H1 (cell line): Measurements from ENCODE around the gene SMO. TPM values are rescaled to one million over a fixed set of nuclear protein-coding genes. Genes with fewer than 3 reads are reported as not detected.

Source experiments
- CTCF ChIA-PET: fragments of 300-600 bp; sonication (Branson Sonifier 250); formaldehyde crosslinking; loops from one replicate; lab custom pipeline; 2021; ENCODE audit not compliant: partially characterized antibody; lab: Charles Lee
- POLR2A ChIA-PET: fragments of 300-600 bp; sonication (Branson Sonifier 250); formaldehyde crosslinking; loops from one replicate; lab custom pipeline; 2021; ENCODE audit warnings: inconsistent platforms; ENCODE audit not compliant: partially characterized antibody; lab: Charles Lee
- DNase-seq, 2 experiments: peaks; one replicate each; pipeline versions ENCODE4 v3.0.0 to v3.0.0-alpha.2; 2010 to 2022; ENCODE audit warnings: low spot score in 2 of 2, low read depth in 1 of 2, mixed read lengths in 1 of 2
- FAIRE-seq: peaks from 2 replicates; lab custom pipeline; 2011; peaks lifted over from hg19 to GRCh38; lab: Jason Lieb, UNC
- H2AFZ ChIP-seq: 2 replicates; pipeline ENCODE4 v1.8.1; 2012; ENCODE audit warnings: low read length, inconsistent platforms
- H2AK5ac ChIP-seq: 2 replicates; pipeline ENCODE4 v1.6.1; 2013; ENCODE audit warnings: low read depth, low read length
- H2BK120ac ChIP-seq: replicated peaks from 2 replicates; pipeline ENCODE3; 2013; ENCODE audit warnings: low read depth, low read length, inconsistent platforms
- H2BK12ac ChIP-seq: 2 replicates; pipeline ENCODE4 v1.6.1; 2013; ENCODE audit warnings: low read depth, low read length
- H2BK15ac ChIP-seq: 2 replicates; pipeline ENCODE4 v1.6.1; 2013; ENCODE audit warnings: low read length
- H2BK20ac ChIP-seq: 2 replicates; pipeline ENCODE4 v1.6.1; 2013; ENCODE audit warnings: low read length
- H2BK5ac ChIP-seq: 2 replicates; pipeline ENCODE4 v1.6.1; 2013; ENCODE audit warnings: low read depth, low read length
- H3K14ac ChIP-seq: 2 replicates; pipeline ENCODE4 v1.6.1; 2013; ENCODE audit warnings: inconsistent platforms; ENCODE audit not compliant: insufficient read length
- H3K18ac ChIP-seq: 2 replicates; pipeline ENCODE4 v1.6.1; 2013; ENCODE audit warnings: low read length; ENCODE audit errors: extremely low read depth
- H3K23ac ChIP-seq: 2 replicates; pipeline ENCODE4 v1.6.1; 2013; ENCODE audit warnings: inconsistent platforms; ENCODE audit not compliant: insufficient read length
- H3K23me2 ChIP-seq: 2 replicates; pipeline ENCODE4 v1.6.1; 2013; ENCODE audit warnings: low read depth, low read length
- H3K27ac ChIP-seq: 2 replicates; pipeline ENCODE4 v1.6.1; 2011; ENCODE audit warnings: low read depth, low read length, inconsistent platforms
- H3K27me3 ChIP-seq, 4 experiments: replicated peaks in 1 of 4; 1 replicate in 1 of 4; 2 replicates in 3 of 4; pipeline versions ENCODE4 v1.6.1 to v1.8.1; 2011 to 2013; ENCODE audit warnings: low read length in 3 of 4, mild to moderate bottlenecking in 3 of 4, inconsistent platforms in 2 of 4, mixed read lengths in 2 of 4, moderate library complexity in 1 of 4; ENCODE audit not compliant: control insufficient read depth in 3 of 4, insufficient read depth in 3 of 4; ENCODE audit errors: extremely low read depth in 1 of 4
- H3K36me3 ChIP-seq, 4 experiments: 2 replicates each; pipeline versions ENCODE4 v1.6.1 to v1.8.1; 2011 to 2013; ENCODE audit warnings: mild to moderate bottlenecking in 4 of 4, low read length in 3 of 4, moderate library complexity in 2 of 4, control low read depth in 1 of 4, inconsistent platforms in 1 of 4; ENCODE audit not compliant: insufficient read depth in 4 of 4, control insufficient read depth in 2 of 4
- H3K4ac ChIP-seq: replicated peaks from 2 replicates; pipeline ENCODE3; 2013; ENCODE audit warnings: low read length, low read depth, mixed read lengths, inconsistent platforms; ENCODE audit not compliant: insufficient read length
- H3K4me1 ChIP-seq, 4 experiments: replicated peaks in 1 of 4; 1 replicate in 1 of 4; 2 replicates in 3 of 4; pipeline versions ENCODE4 v1.6.1 to v1.8.1; 2011 to 2013; ENCODE audit warnings: low read length in 3 of 4, inconsistent platforms in 2 of 4, mixed read lengths in 1 of 4; ENCODE audit not compliant: insufficient read depth in 4 of 4, control insufficient read depth in 3 of 4
- H3K4me2 ChIP-seq, 2 experiments: 2 replicates each; pipeline versions ENCODE4 v1.6.1 to v1.8.1; 2011 to 2013; ENCODE audit warnings: low read depth in 2 of 2, low read length in 2 of 2, control low read depth in 1 of 2, inconsistent platforms in 1 of 2, mild to moderate bottlenecking in 1 of 2; ENCODE audit not compliant: insufficient read depth in 1 of 2
- H3K4me3 ChIP-seq, 4 experiments: fragments of 200-600, 300-600 bp in 1 of 4; sonication (generic), shearing (Covaris generic), sonication (Bioruptor Twin) in 1 of 4; 2 replicates each; pipeline versions ENCODE4 v1.5.1 to v1.8.1; 2011 to 2016; ENCODE audit warnings: low read length in 4 of 4, low read depth in 3 of 4, control low read depth in 2 of 4, inconsistent platforms in 2 of 4, mild to moderate bottlenecking in 2 of 4, mixed read lengths in 1 of 4, moderate library complexity in 1 of 4; ENCODE audit not compliant: insufficient read depth in 2 of 4; ENCODE audit errors: extremely low read depth in 1 of 4
- H3K56ac ChIP-seq: replicated peaks from 2 replicates; pipeline ENCODE3; 2013; ENCODE audit warnings: low read depth, mild to moderate bottlenecking, mixed read lengths, low read length, inconsistent platforms; ENCODE audit not compliant: insufficient read length
- H3K79me1 ChIP-seq: 2 replicates; pipeline ENCODE4 v1.6.1; 2013; ENCODE audit warnings: low read depth, low read length, control low read depth
- H3K79me2 ChIP-seq, 2 experiments: 2 replicates each; pipeline versions ENCODE4 v1.6.1 to v1.8.1; 2012 to 2013; ENCODE audit warnings: low read length in 2 of 2, mild to moderate bottlenecking in 2 of 2, inconsistent platforms in 1 of 2; ENCODE audit not compliant: insufficient read depth in 2 of 2, control insufficient read depth in 1 of 2
- H3K9ac ChIP-seq, 4 experiments: replicated peaks in 1 of 4; 1 replicate in 1 of 4; 2 replicates in 3 of 4; pipeline versions ENCODE4 v1.6.1 to v1.8.1; 2011 to 2013; ENCODE audit warnings: low read depth in 3 of 4, low read length in 3 of 4, control low read depth in 2 of 4, mild to moderate bottlenecking in 2 of 4, moderate library complexity in 2 of 4, inconsistent platforms in 1 of 4; ENCODE audit errors: extremely low read depth in 1 of 4
- H3K9me3 ChIP-seq, 2 experiments: 2 replicates each; pipeline versions ENCODE4 v1.6.1 to v1.8.1; 2012 to 2013; ENCODE audit warnings: mild to moderate bottlenecking in 2 of 2, moderate library complexity in 2 of 2, control low read depth in 1 of 2, inconsistent platforms in 1 of 2, low read depth in 1 of 2, low read length in 1 of 2, mixed read lengths in 1 of 2; ENCODE audit not compliant: insufficient read depth in 2 of 2
- H4K20me1 ChIP-seq, 2 experiments: replicated peaks in 1 of 2; 2 replicates each; pipeline versions ENCODE3 to v1.8.1; 2011 to 2013; ENCODE audit warnings: inconsistent platforms in 2 of 2, low read length in 2 of 2, mild to moderate bottlenecking in 1 of 2; ENCODE audit not compliant: insufficient read depth in 2 of 2, control insufficient read depth in 1 of 2
- H4K5ac ChIP-seq: 2 replicates; pipeline ENCODE4 v1.6.1; 2013; ENCODE audit warnings: low read length, low read depth, mixed read lengths, inconsistent platforms; ENCODE audit not compliant: insufficient read length
- H4K8ac ChIP-seq: 2 replicates; pipeline ENCODE4 v1.8.0; 2013; ENCODE audit warnings: mild to moderate bottlenecking, moderate library complexity, low read length, inconsistent platforms; ENCODE audit not compliant: insufficient read depth; ENCODE audit errors: extremely low read depth
- H4K91ac ChIP-seq: replicated peaks from 2 replicates; pipeline ENCODE3; 2013; ENCODE audit warnings: low read length, mixed read lengths, inconsistent platforms; ENCODE audit not compliant: insufficient read length
- CBX5 ChIP-seq: fragments of 300-800, 300-1000 bp; sonication (generic); IDR thresholded peaks from 2 replicates; pipeline ENCODE4 v1.7.1; 2016; ENCODE audit warnings: antibody characterized with exemption, low read length, low read depth
- CHD1 ChIP-seq: IDR thresholded peaks from 2 replicates; pipeline ENCODE4 v1.6.1; 2012; ENCODE audit warnings: low read depth, low read length, improper control_type of control experiment
- CREB1 ChIP-seq: IDR thresholded peaks from 2 replicates; pipeline ENCODE4 v1.6.1; 2012; ENCODE audit warnings: inconsistent platforms
- E2F6 ChIP-seq: IDR thresholded peaks from 2 replicates; pipeline ENCODE4 v1.6.1; 2012; ENCODE audit warnings: inconsistent platforms
- EGR1 ChIP-seq: IDR thresholded peaks from 2 replicates; pipeline ENCODE4 v1.6.1; 2011; ENCODE audit warnings: low read depth, low read length, borderline replicate concordance
- EZH2 ChIP-seq: fragments of 200-600 bp; sonication (generic); IDR thresholded peaks from 2 replicates; pipeline ENCODE4 v1.7.1; 2012; ENCODE audit warnings: low read depth, mild to moderate bottlenecking, moderate library complexity, low read length, inconsistent platforms; ENCODE audit not compliant: severe bottlenecking
- FOSL1 ChIP-seq: IDR thresholded peaks from 2 replicates; pipeline ENCODE4 v1.6.1; 2011; ENCODE audit warnings: mild to moderate bottlenecking, low read depth, low read length, moderate library complexity; ENCODE audit not compliant: insufficient read depth
- HDAC2 ChIP-seq, 2 experiments: fragments of 300-600 bp in 1 of 2; sonication (generic) in 1 of 2; IDR thresholded peaks; 2 replicates each; pipeline ENCODE4 v1.6.1; 2011 to 2012; ENCODE audit warnings: low read depth in 2 of 2, low read length in 2 of 2, mild to moderate bottlenecking in 2 of 2, moderate library complexity in 2 of 2, borderline replicate concordance in 1 of 2, inconsistent platforms in 1 of 2
- JUN ChIP-seq: IDR thresholded peaks from 2 replicates; pipeline ENCODE4 v1.6.1; 2011; ENCODE audit warnings: low read depth, mild to moderate bottlenecking, improper control_type of control experiment, low read length
- NRF1 ChIP-seq: IDR thresholded peaks from 2 replicates; pipeline ENCODE4 v1.6.1; 2011; ENCODE audit warnings: mild to moderate bottlenecking, low read depth, low read length, improper control_type of control experiment
- POLR2A ChIP-seq, 2 experiments: IDR thresholded peaks; 1 replicate in 1 of 2; 2 replicates in 1 of 2; pipeline ENCODE4 v1.6.1; 2011; ENCODE audit warnings: low read depth in 2 of 2, low read length in 2 of 2, mild to moderate bottlenecking in 2 of 2; ENCODE audit errors: control extremely low read depth in 1 of 2
- SIRT6 ChIP-seq: IDR thresholded peaks from one replicate; pipeline ENCODE4 v1.7.1; 2012; ENCODE audit warnings: low read length, inconsistent platforms
- SP4 ChIP-seq: IDR thresholded peaks from 2 replicates; pipeline ENCODE4 v1.6.1; 2012; ENCODE audit warnings: low read length, inconsistent platforms
- YY1 ChIP-seq: IDR thresholded peaks from 2 replicates; pipeline ENCODE4 v1.6.1; 2011; ENCODE audit warnings: low read depth, mild to moderate bottlenecking, low read length
- WGBS, 2 experiments: shearing (Covaris generic) in 1 of 2; methylation state at CpG; one replicate each; pipeline versions ENCODE4 v1.1.6 to v1.1.7; 2013 to 2015; ENCODE audit warnings: low lambda C conversion rate in 2 of 2, mixed read lengths in 2 of 2, inconsistent platforms in 1 of 2, low coverage in 1 of 2, missing lambda C conversion rate in 1 of 2; ENCODE audit not compliant: insufficient replicate concordance in 2 of 2, insufficient coverage in 1 of 2, insufficient read length in 1 of 2; ENCODE audit errors: extremely low coverage in 1 of 2, missing lambda C conversion rate in 1 of 2; 5-methylcytosine and 5-hydroxymethylcytosine counted together
- polyA plus RNA-seq, 7 experiments: library from polyadenylated mRNA; depleted of rRNA in 3 of 7; stranded (reverse) in 5 of 7; unstranded in 2 of 7; fragments of >200 nt in 5 of 7; fragments of 200-250 nt in 2 of 7; gene quantifications; 1 replicate in 5 of 7; 2 replicates in 1 of 7; 4 replicates in 1 of 7; pipeline versions ENCODE4 v1.2.1 to v1.2.3, GENCODE V29; 2011 to 2013; ENCODE audit warnings: missing spikeins in 2 of 7, mixed read lengths in 2 of 7
- total RNA-seq: library from RNA; stranded (reverse); fragmentation: NEBNext Ultra II Directional; extraction: Animal tissue kit (Norgen Biotek cat#: 25700); gene quantifications from 2 replicates; pipeline ENCODE4 v1.2.1, GENCODE V29; 2021

Gene SMO
- total and polyA plus RNA-seq, 2 of the 8 experiments (the other 6 are each of a cell fraction or from before 2014, with no cell fraction given): 64.5 to 67.6 TPM

GRCh38 chr7:129149511-129149910, 38.9 kb upstream of the SMO start:
- Histone ChIP-seq H3K23me2 (no peaks in the 10 kb centered on the region; the same call in 1 of the 2 replicates), H2AFZ (no peak overlapping the region), H2BK12ac (no peak overlapping the region), H3K4ac (no peak overlapping the region), H4K91ac (no peak overlapping the region), H2AK5ac (no peak overlapping the region), H3K36me3 (no peaks in the 10 kb centered on the region), H3K14ac (no peak overlapping the region), H3K23ac (no peak overlapping the region), H2BK20ac (no peak overlapping the region), H2BK15ac (no peak overlapping the region), H3K27ac (no peak overlapping the region), H2BK5ac (no peak overlapping the region), H3K56ac (no peak overlapping the region), H3K79me1 (peaks cover 3% of the 10 kb centered on the region; the same call in 1 of the 2 replicates), H4K8ac (no peak overlapping the region; the same call in 1 of the 2 replicates), H3K4me3 (no peak overlapping the region), H3K79me2 (no peaks in the 10 kb centered on the region), H4K5ac (no peak overlapping the region), H4K20me1 (peaks cover 0 to 2% of the 10 kb centered on the region in 2 experiments), H3K18ac (no peak overlapping the region), H3K9me3 (no peaks in the 10 kb centered on the region), H3K27me3 (no peaks in the 10 kb centered on the region), H3K4me2 (no peak overlapping the region), H3K4me1 (peaks cover 6 to 14% (median 9%) of the 10 kb centered on the region in 4 experiments), H3K9ac (no peak overlapping the region), H2BK120ac (no peak overlapping the region)
- ChIA-PET CTCF (interaction anchor here (1.3 to 4.5 kb wide), 3 partner anchors 14 to 68 kb away, joined by 4 to 27 read pairs (median 21); no protein-coding TSS in a partner anchor), POLR2A (interaction anchor here (1.0 to 1.3 kb wide), 2 partner anchors 15 to 21 kb away, joined by 3 to 6 read pairs; no protein-coding TSS in a partner anchor)
- DNase-seq (no peak), FAIRE-seq (no peak)
- 78% methylated on average over 8 of the region's 8 CpGs; no CpG with 5 or more reads in 1 of the 2 experiments for WGBS, 2 experiments
- TF ChIP-seq YY1: no peak
- TF ChIP-seq CREB1: no peak
- TF ChIP-seq EZH2: no peak
- TF ChIP-seq NRF1: no peak
- TF ChIP-seq EGR1: no peak
- TF ChIP-seq CHD1: no peak
- TF ChIP-seq FOSL1: no peak
- no peak for TF ChIP-seq POLR2A (IDR thresholded peaks at IDR 0.05; ENCODE audit: control extremely low read depth in 1 of 2, low read depth in 2 of 2, low read length in 2 of 2)
- TF ChIP-seq E2F6: no peak
- no peak for TF ChIP-seq HDAC2 (IDR thresholded peaks at IDR 0.05; ENCODE audit: borderline replicate concordance in 1 of 2, low read depth in 2 of 2, low read length in 2 of 2)
- no peak for TF ChIP-seq SIRT6
- TF ChIP-seq SP4: no peak
- TF ChIP-seq JUN: no peak
- TF ChIP-seq CBX5: no peak
